ENCODE results near the gene UGT1A7.

DNA sequence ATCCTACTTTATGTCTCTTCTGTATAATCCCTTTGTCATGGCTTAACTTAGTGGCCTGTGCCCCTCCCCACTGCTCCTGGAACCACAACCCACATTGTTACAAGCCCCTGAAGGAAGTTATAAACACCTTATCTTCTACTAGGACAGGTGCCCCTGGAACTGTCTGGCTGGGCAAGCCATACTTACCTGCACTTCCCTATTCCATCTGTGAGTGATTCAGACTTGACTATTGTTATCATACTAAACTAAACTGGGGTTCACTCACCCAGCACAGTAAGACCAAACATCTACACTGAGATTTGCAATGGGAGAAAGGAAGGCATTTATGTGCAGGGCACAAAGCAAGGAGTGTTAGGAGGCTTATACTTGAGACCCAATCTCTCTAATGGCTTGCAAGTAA, 7.3 kb downstream of the UGT1A7 start:
- TF ChIP-seq, protein P1, sequence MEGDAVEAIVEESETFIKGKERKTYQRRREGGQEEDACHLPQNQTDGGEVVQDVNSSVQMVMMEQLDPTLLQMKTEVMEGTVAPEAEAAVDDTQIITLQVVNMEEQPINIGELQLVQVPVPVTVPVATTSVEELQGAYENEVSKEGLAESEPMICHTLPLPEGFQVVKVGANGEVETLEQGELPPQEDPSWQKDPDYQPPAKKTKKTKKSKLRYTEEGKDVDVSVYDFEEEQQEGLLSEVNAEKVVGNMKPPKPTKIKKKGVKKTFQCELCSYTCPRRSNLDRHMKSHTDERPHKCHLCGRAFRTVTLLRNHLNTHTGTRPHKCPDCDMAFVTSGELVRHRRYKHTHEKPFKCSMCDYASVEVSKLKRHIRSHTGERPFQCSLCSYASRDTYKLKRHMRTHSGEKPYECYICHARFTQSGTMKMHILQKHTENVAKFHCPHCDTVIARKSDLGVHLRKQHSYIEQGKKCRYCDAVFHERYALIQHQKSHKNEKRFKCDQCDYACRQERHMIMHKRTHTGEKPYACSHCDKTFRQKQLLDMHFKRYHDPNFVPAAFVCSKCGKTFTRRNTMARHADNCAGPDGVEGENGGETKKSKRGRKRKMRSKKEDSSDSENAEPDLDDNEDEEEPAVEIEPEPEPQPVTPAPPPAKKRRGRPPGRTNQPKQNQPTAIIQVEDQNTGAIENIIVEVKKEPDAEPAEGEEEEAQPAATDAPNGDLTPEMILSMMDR (IDR thresholded peaks at IDR 0.05) = no peak
- no peak for TF ChIP-seq POLR2A (IDR thresholded peaks at IDR 0.05)

Measured in body of pancreas (tissue), 4 donors.